Germinal center (tissue), 1 donor: ENCODE data around the gene PRCD.

ENCODE experiments used
- DNase-seq: peaks from one replicate; pipeline ENCODE4 v3.0.0; 2012; ENCODE audit warnings: mixed read lengths, low spot score

PRCD gene

DNA sequence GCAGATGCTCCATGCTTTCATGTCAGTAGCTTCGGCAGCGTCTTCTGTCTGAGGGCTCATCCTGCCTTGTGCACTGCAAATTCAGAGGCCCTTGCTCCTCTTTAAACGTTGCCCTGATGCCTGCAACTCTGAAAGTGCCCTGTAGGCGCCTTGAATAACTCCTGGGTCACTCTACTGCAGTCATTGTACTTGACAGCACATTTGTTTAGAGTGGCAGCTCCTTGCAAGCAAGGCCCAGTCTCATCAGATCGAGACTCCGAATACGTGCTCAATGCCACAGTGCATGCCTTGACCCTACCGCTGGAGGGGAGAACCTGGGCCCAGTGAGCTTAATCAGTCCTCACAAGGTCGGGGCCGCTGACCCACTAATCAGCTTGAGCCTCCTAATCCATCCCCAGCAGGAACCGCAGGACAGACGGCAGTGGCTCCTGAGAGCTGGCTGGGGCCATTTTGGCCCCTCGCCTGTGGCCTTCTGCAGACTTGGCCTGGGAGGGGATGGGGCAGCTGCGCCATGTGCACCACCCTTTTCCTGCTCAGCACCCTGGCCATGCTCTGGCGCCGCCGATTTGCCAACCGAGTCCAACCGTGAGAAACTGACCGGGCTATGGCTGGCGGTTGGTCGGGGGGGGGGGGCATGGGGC lies at the start of gene PRCD:
Gene PRCD (plus strand): TSS at position 414 of the 641 bp plus-strand sequence. CDS start 98 bp downstream, at position 512.
- no peak for DNase-seq

- DNase-seq: no peak
Measured at GRCh38 chr17:76490112-76490710, 49.6 kb upstream of the PRCD start.

- no peak for DNase-seq
Measured at GRCh38 chr17:76491271-76492122, 48.3 kb upstream of the PRCD start.

DNA sequence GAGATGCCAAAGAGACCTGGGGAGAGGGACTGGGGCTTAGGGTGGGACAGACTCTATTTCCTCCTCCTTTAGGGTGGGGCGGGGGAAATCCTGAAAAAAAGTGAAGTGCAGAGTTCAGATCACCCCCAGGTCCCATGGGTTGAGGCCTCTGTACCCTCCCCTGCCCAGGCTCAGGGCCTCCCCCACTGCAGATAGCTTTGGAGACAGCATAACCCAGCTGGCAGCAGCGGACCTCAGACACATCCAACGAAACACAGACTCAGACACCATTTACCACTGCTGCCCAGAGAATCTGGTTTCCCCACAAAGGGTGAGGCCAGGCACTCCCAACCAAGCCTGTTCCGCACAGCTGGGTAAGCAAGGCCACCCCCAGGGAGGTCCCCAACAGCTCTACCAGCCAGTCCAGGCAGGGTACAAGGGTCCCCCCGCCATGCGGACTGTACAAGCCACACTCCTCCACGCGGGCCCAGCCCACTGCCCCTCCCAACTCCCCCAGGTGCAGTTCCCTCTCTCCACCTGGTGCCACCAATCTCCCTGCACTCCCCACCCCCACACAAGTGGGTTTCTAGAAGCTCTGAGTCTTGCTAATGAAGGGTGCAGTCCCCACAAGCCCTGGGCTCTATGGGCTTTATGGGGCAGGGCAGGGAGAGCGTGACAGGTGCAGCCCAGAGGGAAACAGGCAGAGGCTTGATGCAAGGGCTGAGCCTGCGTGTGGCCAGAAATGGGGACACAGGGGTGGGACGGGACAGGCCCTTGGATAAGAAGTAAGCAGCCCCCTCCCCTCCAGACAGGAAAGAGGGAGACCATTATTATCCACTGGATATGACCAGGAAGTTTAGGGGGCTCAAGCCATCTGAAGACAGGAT lies 47.5 kb upstream of the PRCD start:
- DNase-seq: peak; percentile 60

DNA sequence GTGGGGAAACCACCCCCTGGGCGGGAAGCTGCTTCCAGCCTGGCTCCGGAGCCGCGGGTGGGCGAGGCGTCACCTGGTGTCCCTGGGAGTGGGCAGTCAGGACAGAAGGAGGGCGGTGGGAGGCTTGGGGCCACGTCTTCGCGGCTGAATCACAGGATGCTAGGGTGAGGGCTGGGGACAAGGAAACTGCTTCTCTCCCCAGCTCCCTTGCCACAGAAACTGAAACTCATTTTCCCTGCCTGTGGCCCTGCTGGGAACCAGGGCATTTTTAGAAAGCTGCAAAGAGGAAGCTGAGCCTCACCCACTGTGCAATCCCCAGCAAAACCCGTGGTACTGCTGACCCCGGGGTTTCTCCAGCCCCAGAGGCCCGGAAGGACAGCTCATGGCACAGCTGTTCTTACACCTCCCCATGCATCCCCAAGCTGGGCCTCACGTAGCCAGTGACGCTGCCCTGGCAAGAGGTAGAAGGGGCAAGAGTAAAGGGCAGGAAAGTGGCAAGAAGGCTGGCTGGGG lies 46.8 kb upstream of the PRCD start:
- DNase-seq: peak; percentile 74

DNA sequence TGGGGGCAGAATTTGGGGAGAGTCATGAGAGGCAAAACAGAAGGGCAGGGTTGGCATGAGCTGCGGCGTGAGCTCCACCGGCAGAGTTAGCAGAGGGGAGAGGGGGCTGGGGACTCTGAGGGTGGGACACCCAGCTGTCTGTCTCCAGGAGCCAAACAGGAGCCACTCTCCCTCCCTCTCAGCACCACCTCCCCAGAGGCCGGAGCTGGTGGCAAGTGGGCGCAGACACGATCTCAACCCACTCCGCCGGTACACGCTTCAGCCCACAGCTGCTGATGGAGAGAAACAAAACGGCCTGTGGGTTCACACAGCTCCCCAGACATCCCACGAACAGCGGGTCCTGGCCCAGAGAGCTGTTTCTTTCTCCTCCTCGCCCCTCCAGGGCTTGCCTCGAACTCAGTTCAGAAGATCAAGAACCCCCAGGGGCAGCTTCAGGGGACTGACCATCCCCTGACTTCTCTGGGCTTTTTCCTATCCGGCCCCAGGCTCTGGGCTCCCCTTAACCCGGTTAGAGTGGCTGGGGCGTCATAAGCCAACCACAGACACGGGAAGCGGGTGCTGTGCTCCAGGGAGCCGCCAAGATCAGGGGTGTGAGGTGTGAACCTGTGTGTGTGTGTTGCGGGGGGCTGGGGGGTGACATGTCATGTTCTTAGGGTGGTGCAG lies 46.2 kb upstream of the PRCD start:
- DNase-seq: peak; percentile 32

- no peak for DNase-seq
Measured at GRCh38 chr17:76495663-76496400, 44.0 kb upstream of the PRCD start.

- no peak for DNase-seq
Measured at GRCh38 chr17:76496464-76496863, 43.4 kb upstream of the PRCD start.

DNA sequence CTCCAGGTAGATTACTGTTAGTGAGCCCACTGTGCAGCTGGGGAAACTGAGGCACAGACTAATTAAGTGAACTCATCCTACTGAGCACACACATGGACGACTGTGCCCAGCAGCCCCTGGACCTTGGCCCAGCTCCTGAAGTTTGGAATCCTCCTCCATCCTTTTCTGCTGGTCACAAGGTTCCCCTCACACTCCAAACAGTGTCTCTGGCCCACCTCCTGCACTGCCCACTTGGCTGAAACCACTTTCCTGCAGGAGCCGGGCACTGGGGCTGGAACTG lies 42.2 kb upstream of the PRCD start:
- no peak for DNase-seq

DNA sequence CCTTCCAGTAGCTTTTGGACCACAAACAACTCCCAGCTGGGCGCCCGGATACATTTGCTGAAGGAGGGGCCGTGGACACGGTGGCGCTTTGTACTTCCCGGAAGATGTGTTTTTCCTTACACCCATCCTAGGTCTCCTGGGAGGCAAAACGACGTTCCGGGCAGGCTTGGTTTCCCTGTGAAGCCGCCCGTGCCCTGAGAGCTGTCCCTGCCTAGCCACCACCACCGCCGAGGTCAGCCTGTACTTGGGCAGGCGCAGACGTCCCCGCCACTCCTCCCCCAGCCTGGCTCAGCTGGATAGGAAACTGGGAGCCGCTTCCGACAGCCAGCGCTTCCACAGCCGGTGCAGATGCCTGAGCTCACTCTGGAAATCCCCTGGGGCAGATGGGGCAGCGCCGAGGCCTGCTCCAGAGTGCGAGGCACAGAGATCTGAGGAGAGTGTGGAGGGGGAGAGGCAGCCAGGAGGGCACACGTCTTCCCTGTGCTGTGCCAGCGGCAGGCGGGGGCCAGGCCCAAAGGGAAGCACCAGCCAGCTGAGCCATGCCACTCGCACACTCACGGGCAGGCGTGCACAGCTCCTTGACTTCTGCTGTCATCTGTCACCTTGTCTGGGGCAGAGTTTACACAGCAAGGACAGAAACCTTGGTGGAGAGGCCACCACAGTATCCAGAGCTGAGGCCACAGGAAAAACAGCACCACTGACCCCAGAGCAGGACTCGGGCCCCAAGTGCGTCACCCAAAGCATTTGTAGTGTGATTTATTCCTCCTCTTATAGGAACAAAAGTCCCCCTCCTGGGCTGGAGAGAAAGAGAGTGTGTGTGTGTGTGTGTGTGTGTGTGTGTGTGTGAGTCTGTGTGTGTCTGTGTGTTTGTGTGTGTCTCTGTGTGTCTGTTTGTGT lies 41.6 kb upstream of the PRCD start:
- no peak for DNase-seq

GRCh38 chr17:76498876-76499251 lies 41.0 kb upstream of the PRCD start:
- DNase-seq: peak; percentile 70

- peak; percentile 36 for DNase-seq
Measured at GRCh38 chr17:76499267-76499667, 40.6 kb upstream of the PRCD start.

DNA sequence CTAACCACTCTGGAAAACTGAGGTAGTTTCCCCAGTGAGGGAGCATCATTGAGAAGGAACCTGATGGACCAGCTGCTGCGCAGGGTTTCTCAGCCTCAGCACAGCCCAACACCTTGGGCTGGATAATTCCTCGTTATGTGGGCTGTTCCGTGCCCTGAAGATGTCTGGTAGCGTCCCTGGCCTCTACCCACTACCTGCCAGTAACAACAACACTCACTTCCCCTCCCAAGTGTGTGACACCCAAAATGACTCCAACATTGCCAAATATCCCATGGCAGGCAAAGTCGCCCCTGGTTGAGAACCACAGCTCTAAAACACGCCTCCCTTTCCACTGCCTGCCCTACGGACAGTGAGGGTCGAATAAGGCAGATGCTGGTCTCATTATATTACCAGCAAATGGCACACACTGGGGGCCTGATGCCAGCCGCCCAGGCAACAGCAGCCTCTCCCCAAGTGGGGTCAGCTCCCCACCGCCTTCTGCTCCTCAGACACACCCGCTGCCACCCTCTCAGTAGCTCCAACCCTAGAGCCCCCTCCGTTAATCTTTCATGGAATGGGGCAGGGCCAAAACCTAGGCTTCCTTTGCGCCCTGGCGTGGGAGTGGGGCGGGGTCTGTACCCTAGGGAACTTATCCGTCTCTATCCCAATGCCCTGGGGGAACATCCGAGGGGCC lies 39.6 kb upstream of the PRCD start:
- DNase-seq: peak; percentile 37

DNA sequence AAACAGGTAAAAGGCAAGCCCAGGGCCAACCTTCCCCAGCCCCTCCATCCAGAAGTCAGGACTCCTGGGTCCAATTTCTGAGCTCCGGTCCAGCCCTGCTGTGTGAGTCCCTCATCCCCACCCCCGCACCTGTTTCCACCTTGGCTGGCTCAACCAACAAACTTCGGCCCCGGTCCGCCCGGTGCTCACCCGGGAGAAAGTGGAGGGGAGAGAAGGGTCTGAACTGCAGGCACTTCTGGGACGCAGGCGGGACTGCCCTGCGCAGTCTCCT lies 39.2 kb upstream of the PRCD start:
- no peak for DNase-seq

- peak; percentile 97 for DNase-seq
Measured at GRCh38 chr17:76501018-76501826, 38.6 kb upstream of the PRCD start, which contains the start of gene RHBDF2. Gene RHBDF2, minus strand, starts transcription at chr17:76501423. Its CDS starts 19,899 bp downstream, at chr17:76481524.

DNA sequence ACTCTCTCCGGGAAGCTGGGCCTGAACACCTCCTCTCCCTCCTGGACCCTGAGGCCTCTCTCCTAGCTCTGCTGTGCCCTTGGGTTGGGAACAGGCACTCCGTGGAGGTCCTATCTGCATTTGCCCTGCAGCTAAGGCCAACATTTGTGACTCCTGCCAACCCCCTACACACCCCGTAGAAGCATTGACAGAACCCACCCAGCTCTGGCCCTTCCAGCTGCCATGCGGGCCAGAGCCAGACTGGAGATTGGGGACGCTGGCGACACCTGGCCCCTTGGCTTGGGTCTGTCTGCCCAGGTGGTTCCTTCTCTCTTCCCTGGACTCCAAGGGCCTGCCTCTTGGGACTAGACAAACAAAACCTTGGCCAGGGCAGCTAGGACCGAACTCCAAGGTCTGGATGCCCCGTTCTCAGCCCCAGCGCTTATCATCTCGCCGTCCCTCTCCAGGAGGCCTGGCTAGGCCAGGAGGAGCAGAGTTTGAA lies 38.0 kb upstream of the PRCD start:
- DNase-seq: no peak

DNA sequence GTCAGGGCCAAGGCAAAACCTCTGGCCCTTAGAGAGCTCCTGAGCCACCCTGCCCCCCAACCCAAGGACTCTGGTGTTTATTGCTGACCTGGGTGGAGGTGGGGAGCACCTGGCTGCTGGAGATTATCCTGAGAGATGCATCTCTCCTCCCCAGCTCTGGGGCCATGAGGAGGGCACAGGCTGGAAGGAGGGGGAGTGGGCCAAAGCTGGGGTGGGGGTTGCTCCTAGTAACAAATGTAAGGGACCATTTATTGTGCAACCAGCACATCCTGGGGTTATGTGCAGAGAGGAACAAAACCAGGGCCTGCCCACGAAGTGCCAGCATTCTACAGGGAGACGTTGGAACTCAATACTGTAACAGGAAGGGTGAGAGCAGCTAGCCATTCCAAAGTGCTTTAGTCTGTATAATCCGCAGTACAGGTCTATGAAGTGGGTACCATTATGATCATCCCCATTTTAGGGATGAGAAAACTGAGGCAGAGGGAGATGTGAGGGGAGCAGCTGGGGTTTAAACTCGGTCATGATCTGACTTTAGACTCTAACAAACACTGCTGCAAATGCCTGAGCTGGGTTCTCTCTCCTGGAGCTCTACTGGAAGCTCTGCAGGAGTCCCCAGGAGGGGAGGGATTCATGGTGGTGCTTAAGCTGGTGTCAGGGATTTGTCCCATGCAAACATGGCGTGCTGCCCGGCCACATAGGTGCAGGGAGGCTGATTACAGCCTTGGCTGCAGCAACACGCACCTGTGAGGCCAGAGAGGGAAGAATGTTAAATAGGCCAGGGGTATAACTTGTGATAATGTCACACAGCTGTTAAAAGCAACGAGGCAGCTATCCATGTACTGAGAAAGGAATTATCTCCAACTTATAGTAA lies 37.3 kb upstream of the PRCD start:
- DNase-seq: no peak
